ENCODE results near the gene SLC48A1. TPM values are rescaled to one million over a fixed set of nuclear protein-coding genes. Genes with fewer than 3 reads are reported as not detected.

The SLC48A1 gene
- polyA plus RNA-seq, 1 donor from 2014 or later: 8.0 TPM

DNA sequence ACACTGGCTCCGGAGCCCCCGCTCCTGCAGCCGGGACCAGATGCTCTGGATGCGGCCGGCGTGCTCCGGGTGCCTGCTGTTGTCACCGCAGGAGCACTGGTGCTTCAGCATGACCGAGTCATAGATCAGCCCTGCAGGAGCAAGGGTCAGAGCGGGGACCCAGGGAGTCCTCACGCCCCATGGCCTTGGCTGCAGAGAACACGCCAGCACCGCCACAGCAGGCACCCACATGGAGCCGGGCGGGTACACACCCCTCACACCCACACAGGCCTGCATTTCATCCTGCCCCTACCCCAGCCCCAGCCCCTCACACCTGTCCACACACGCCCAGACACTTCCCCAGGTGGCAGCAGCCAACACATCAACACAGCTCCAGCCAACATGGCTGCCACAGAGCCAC lies 18.8 kb downstream of the SLC48A1 start:
- H3K9me3 ChIP-seq (ENCODE audit: low read length): no peaks in the 10 kb centered on the region
- no peaks in the 10 kb centered on the region for H3K9me2 ChIP-seq (ENCODE audit: insufficient read depth, low read length)
- no peak overlapping the region for H3K9ac ChIP-seq (ENCODE audit: low read length)
- TF ChIP-seq, protein P1, sequence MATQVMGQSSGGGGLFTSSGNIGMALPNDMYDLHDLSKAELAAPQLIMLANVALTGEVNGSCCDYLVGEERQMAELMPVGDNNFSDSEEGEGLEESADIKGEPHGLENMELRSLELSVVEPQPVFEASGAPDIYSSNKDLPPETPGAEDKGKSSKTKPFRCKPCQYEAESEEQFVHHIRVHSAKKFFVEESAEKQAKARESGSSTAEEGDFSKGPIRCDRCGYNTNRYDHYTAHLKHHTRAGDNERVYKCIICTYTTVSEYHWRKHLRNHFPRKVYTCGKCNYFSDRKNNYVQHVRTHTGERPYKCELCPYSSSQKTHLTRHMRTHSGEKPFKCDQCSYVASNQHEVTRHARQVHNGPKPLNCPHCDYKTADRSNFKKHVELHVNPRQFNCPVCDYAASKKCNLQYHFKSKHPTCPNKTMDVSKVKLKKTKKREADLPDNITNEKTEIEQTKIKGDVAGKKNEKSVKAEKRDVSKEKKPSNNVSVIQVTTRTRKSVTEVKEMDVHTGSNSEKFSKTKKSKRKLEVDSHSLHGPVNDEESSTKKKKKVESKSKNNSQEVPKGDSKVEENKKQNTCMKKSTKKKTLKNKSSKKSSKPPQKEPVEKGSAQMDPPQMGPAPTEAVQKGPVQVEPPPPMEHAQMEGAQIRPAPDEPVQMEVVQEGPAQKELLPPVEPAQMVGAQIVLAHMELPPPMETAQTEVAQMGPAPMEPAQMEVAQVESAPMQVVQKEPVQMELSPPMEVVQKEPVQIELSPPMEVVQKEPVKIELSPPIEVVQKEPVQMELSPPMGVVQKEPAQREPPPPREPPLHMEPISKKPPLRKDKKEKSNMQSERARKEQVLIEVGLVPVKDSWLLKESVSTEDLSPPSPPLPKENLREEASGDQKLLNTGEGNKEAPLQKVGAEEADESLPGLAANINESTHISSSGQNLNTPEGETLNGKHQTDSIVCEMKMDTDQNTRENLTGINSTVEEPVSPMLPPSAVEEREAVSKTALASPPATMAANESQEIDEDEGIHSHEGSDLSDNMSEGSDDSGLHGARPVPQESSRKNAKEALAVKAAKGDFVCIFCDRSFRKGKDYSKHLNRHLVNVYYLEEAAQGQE (IDR thresholded peaks at IDR 0.05; ENCODE audit: borderline replicate concordance): no peak
- TF ChIP-seq TAF1 (IDR thresholded peaks at IDR 0.05; ENCODE audit: low read depth): no peak
- no peak for TF ChIP-seq POLR2AphosphoS5 (IDR thresholded peaks at IDR 0.05)
- TF ChIP-seq EP300 (conservative IDR thresholded peaks at IDR 0.05; ENCODE audit: poor library complexity, severe bottlenecking): no peak
- TF ChIP-seq RAD21 (conservative IDR thresholded peaks at IDR 0.05): no peak
- no peak for TF ChIP-seq MXI1 (conservative IDR thresholded peaks at IDR 0.05; ENCODE audit: poor library complexity, severe bottlenecking)
- no peak for TF ChIP-seq EZH2 (IDR thresholded peaks at IDR 0.05; ENCODE audit: borderline replicate concordance, insufficient read depth, low read length, poor library complexity, severe bottlenecking)
- TF ChIP-seq, protein P2, sequence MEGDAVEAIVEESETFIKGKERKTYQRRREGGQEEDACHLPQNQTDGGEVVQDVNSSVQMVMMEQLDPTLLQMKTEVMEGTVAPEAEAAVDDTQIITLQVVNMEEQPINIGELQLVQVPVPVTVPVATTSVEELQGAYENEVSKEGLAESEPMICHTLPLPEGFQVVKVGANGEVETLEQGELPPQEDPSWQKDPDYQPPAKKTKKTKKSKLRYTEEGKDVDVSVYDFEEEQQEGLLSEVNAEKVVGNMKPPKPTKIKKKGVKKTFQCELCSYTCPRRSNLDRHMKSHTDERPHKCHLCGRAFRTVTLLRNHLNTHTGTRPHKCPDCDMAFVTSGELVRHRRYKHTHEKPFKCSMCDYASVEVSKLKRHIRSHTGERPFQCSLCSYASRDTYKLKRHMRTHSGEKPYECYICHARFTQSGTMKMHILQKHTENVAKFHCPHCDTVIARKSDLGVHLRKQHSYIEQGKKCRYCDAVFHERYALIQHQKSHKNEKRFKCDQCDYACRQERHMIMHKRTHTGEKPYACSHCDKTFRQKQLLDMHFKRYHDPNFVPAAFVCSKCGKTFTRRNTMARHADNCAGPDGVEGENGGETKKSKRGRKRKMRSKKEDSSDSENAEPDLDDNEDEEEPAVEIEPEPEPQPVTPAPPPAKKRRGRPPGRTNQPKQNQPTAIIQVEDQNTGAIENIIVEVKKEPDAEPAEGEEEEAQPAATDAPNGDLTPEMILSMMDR (IDR thresholded peaks at IDR 0.05; ENCODE audit: poor library complexity, severe bottlenecking): no peak
- no peak for TF ChIP-seq SMC3 (conservative IDR thresholded peaks at IDR 0.05; ENCODE audit: poor library complexity)
- H3K27ac ChIP-seq (ENCODE audit: low read length): no peak overlapping the region
- no peak overlapping the region for H2AFZ ChIP-seq (ENCODE audit: low read depth, low read length)
- H3F3A ChIP-seq (ENCODE audit: insufficient read depth, low read length, poor library complexity, severe bottlenecking): no peaks in the 10 kb centered on the region
- H3K27me3 ChIP-seq (ENCODE audit: insufficient read depth, low read depth, low read length): no peaks in the 10 kb centered on the region
- no peaks in the 10 kb centered on the region for H4K20me1 ChIP-seq (ENCODE audit: insufficient read depth)
- peaks cover 3% of the 10 kb centered on the region for H3K36me3 ChIP-seq (ENCODE audit: insufficient read depth, low read length)
- no peak overlapping the region for H3K4me2 ChIP-seq (ENCODE audit: low read length)
- H3K4me3 ChIP-seq (ENCODE audit: low read length): no peak overlapping the region
- H3K79me2 ChIP-seq (replicated peaks; ENCODE audit: insufficient read depth, low read length): no peaks in the 10 kb centered on the region

DNA sequence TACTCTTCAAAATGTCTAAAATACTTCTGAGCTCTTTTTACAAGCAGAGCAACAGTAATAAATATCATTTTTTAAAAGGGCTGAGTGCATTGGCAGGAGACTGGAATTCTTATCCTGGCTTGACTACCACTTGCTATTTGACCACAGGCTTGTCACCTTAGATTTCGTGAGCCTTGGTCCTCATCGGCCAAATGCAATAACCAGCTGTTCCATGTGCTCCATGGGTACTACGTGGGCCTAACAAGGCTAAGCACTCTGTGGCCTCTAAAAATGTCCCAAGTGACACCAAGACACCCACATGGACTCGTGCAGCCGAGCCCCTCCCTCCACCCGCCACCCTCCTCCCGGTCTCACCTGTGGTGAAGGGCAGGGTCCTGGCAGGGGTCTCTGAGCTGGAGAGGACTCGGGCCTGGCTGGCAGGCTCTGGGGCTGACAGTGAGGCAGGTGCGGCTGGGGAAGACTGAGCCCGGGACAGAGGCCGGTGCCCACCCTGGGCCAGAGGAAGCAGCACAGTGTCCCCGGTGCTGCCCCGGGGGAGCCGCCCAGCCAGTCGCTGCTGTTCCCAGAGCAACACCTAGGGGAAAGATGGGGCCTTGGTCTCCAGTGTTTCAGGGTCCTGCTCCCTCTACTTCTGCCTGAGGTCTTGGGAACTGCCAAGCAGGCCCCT lies 20.1 kb downstream of the SLC48A1 start:
- Histone ChIP-seq H3K27ac (ENCODE audit: low read length) (no peak overlapping the region), H4K20me1 (ENCODE audit: insufficient read depth) (no peaks in the 10 kb centered on the region), H2AFZ (ENCODE audit: low read depth, low read length) (no peak overlapping the region), H3K9ac (ENCODE audit: low read length) (no peak overlapping the region), H3F3A (ENCODE audit: insufficient read depth, low read length, poor library complexity, severe bottlenecking) (no peaks in the 10 kb centered on the region), H3K36me3 (ENCODE audit: insufficient read depth, low read length) (no peaks in the 10 kb centered on the region), H3K4me3 (ENCODE audit: low read length) (no peak overlapping the region), H3K79me2 (replicated peaks; ENCODE audit: insufficient read depth, low read length) (no peaks in the 10 kb centered on the region), H3K9me3 (ENCODE audit: low read length) (no peaks in the 10 kb centered on the region), H3K27me3 (ENCODE audit: insufficient read depth, low read depth, low read length) (no peaks in the 10 kb centered on the region), H3K4me2 (ENCODE audit: low read length) (no peak overlapping the region), H3K9me2 (ENCODE audit: insufficient read depth, low read length) (no peaks in the 10 kb centered on the region)
- TF ChIP-seq, protein P1 (IDR thresholded peaks at IDR 0.05; ENCODE audit: borderline replicate concordance): no peak
- TF ChIP-seq TAF1 (IDR thresholded peaks at IDR 0.05; ENCODE audit: low read depth) (no peak), MXI1 (conservative IDR thresholded peaks at IDR 0.05; ENCODE audit: poor library complexity, severe bottlenecking) (no peak), SMC3 (conservative IDR thresholded peaks at IDR 0.05; ENCODE audit: poor library complexity) (no peak), EP300 (conservative IDR thresholded peaks at IDR 0.05; ENCODE audit: poor library complexity, severe bottlenecking) (no peak), RAD21 (conservative IDR thresholded peaks at IDR 0.05) (no peak), POLR2AphosphoS5 (IDR thresholded peaks at IDR 0.05) (no peak), EZH2 (IDR thresholded peaks at IDR 0.05; ENCODE audit: borderline replicate concordance, insufficient read depth, low read length, poor library complexity, severe bottlenecking) (no peak)
- TF ChIP-seq, protein P2 (IDR thresholded peaks at IDR 0.05; ENCODE audit: poor library complexity, severe bottlenecking): no peak
